Erythroblast (primary cell): ENCODE data around the gene TMEM52B.

Experiments used
- GATA1 ChIP-seq: IDR thresholded peaks from 2 replicates; pipeline ENCODE4 v1.6.1; 2011; ENCODE audit warnings: low read depth, mild to moderate bottlenecking, control low read depth, low read length, moderate library complexity
- POLR2A ChIP-seq: IDR thresholded peaks from 2 replicates; pipeline ENCODE4 v1.6.1; 2011; ENCODE audit warnings: mild to moderate bottlenecking, low read length

GRCh38 chr12:10221846-10222245 lies 43.0 kb downstream of the TMEM52B start:
- TF ChIP-seq POLR2A, result no peak
- TF ChIP-seq GATA1, result no peak
